ENCODE results near the gene PMVK.

DNA sequence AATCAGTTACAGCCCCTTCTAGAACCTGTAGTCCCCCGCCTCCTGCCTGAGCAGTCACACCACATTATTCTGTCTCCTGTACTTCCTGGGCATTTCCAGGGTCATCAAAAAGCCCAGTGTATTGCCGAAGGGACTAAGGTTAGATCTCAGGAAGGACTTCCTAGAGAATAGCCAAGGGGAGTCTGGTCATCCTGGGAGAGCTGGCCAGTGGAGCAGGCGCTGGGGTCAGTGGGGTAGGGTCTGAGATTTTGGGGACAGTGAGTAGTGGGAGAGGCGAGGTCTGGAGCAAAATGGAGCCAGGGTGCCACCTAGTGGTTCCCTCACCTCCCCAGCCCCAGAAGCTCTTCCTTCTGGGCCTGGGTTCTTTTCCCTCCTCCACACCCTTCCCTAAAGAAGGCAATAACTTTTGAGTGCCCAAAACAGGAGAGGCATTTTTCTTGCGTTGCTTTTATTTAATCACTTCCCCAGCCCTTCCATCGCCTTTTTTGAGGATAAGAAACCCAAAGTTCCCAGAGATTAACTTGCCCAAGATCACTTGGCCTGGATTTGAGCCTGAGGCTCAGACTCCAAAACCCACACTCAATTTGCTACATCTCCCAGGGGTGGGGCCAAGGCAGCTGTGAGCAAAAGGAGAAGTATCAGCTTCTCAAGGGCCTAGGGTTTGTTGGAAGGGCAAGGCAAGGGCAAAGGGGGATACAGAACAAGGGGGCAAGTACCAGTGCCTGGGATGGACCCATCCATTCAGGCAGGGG is 7.3 kb upstream of the PMVK start:
- peak; percentile 84 for TF ChIP-seq CTCF (IDR thresholded peaks at IDR 0.05; ENCODE audit: poor library complexity, severe bottlenecking)
- peak; percentile 89 for TF ChIP-seq SMC3 (conservative IDR thresholded peaks at IDR 0.05; ENCODE audit: poor library complexity)
- TF ChIP-seq EP300 (conservative IDR thresholded peaks at IDR 0.05; ENCODE audit: poor library complexity, severe bottlenecking): no peak
- TF ChIP-seq POLR2AphosphoS5 (IDR thresholded peaks at IDR 0.05): no peak
- no peak for TF ChIP-seq TAF1 (IDR thresholded peaks at IDR 0.05; ENCODE audit: low read depth)
- TF ChIP-seq REST (IDR thresholded peaks at IDR 0.05; ENCODE audit: borderline replicate concordance): no peak
